IMR-90 (cell line): ENCODE data around the gene ARMH1. TPM values are rescaled to one million over a fixed set of nuclear protein-coding genes. Genes with fewer than 3 reads are reported as not detected.
A peak's percentile ranks its signal among the peaks of the same experiment; 100 is the strongest.

Experiments
- ATAC-seq: fragments of 200-7000 bp; cut with Tn5 transposase; 2 replicates; pipeline ENCODE4 v1.9.1; 2020; ENCODE audit warnings: low read depth, mild to moderate bottlenecking, moderate library complexity
- BruUV-seq: library from RNA; stranded (reverse); fragments of 400-500 nt; replicated peaks from 2 replicates; lab custom pipeline; 2021; lab: Mats Ljungman, UMichigan
- CTCF ChIA-PET: fragments of 300-600 bp; formaldehyde crosslinking; extraction: SDS; loops from one replicate; lab custom pipeline; 2021; ENCODE audit warnings: antibody characterized with exemption; lab: Yijun Ruan, JAX
- POLR2A ChIA-PET: fragments of 300-600 bp; sonication (Branson Sonifier 250); formaldehyde crosslinking; loops from one replicate; lab custom pipeline; 2022; ENCODE audit warnings: antibody characterized with exemption; ENCODE audit not compliant: unreplicated experiment; lab: Charles Lee
- DNase-seq: peaks from one replicate; pipeline ENCODE4 v3.0.0; 2013
- H2AFZ ChIP-seq: replicated peaks from 2 replicates; pipeline ENCODE3; 2013; ENCODE audit warnings: low read length, mild to moderate bottlenecking; ENCODE audit not compliant: poor library complexity
- H2AK5ac ChIP-seq: 2 replicates; pipeline ENCODE4 v1.6.1; 2013; ENCODE audit warnings: low read depth, low read length, inconsistent platforms
- H2AK9ac ChIP-seq: replicated peaks from 2 replicates; pipeline ENCODE3; 2013; ENCODE audit warnings: mild to moderate bottlenecking, low read depth, low read length, moderate library complexity; ENCODE audit not compliant: poor library complexity
- H2BK120ac ChIP-seq: 2 replicates; pipeline ENCODE4 v1.6.1; 2013; ENCODE audit warnings: low read depth, low read length, inconsistent platforms
- H2BK15ac ChIP-seq: 3 replicates; pipeline ENCODE4 v1.6.1; 2013; ENCODE audit warnings: low read depth, low read length, inconsistent platforms
- H2BK20ac ChIP-seq: 2 replicates; pipeline ENCODE4 v1.6.1; 2013; ENCODE audit warnings: low read depth, mild to moderate bottlenecking, inconsistent platforms, low read length, moderate library complexity
- H2BK5ac ChIP-seq: 2 replicates; pipeline ENCODE4 v1.6.1; 2013; ENCODE audit warnings: mild to moderate bottlenecking, low read depth, low read length, inconsistent platforms; ENCODE audit not compliant: poor library complexity, severe bottlenecking
- H3K14ac ChIP-seq: replicated peaks from 2 replicates; pipeline ENCODE4 v1.6.1; 2013; ENCODE audit warnings: low read depth, low read length, inconsistent platforms
- H3K18ac ChIP-seq: 2 replicates; pipeline ENCODE4 v1.6.1; 2013; ENCODE audit warnings: low read depth, low read length, control low read depth
- H3K23ac ChIP-seq: 2 replicates; pipeline ENCODE4 v1.6.1; 2013; ENCODE audit warnings: low read depth, low read length, inconsistent platforms
- H3K27ac ChIP-seq: 2 replicates; pipeline ENCODE4 v1.5.1; 2013; ENCODE audit warnings: mild to moderate bottlenecking, control low read depth, low read length; ENCODE audit not compliant: insufficient read depth
- H3K27me3 ChIP-seq: 2 replicates; pipeline ENCODE4 v1.6.1; 2013; ENCODE audit warnings: low read length; ENCODE audit not compliant: control insufficient read depth, insufficient read depth
- H3K36me3 ChIP-seq: 2 replicates; pipeline ENCODE4 v1.6.1; 2013; ENCODE audit warnings: low read length, mixed read lengths; ENCODE audit not compliant: control insufficient read depth, insufficient read depth
- H3K4ac ChIP-seq: 2 replicates; pipeline ENCODE4 v1.6.1; 2013; ENCODE audit warnings: low read depth, low read length, inconsistent platforms
- H3K4me1 ChIP-seq: 2 replicates; pipeline ENCODE4 v1.6.1; 2013; ENCODE audit warnings: low read length, mixed read lengths; ENCODE audit not compliant: control insufficient read depth, insufficient read depth
- H3K4me2 ChIP-seq: 2 replicates; pipeline ENCODE4 v1.6.1; 2013; ENCODE audit warnings: low read depth, mild to moderate bottlenecking, control low read depth, low read length, moderate library complexity
- H3K4me3 ChIP-seq: 2 replicates; pipeline ENCODE4 v1.5.1; 2013; ENCODE audit warnings: low read depth, mild to moderate bottlenecking, control low read depth, low read length, moderate library complexity; ENCODE audit not compliant: insufficient read depth
- H3K56ac ChIP-seq: 2 replicates; pipeline ENCODE4 v1.6.1; 2013; ENCODE audit warnings: low read length, inconsistent platforms; ENCODE audit not compliant: insufficient read depth; ENCODE audit errors: extremely low read depth
- H3K79me1 ChIP-seq, 2 experiments: 2 replicates each; pipeline ENCODE4 v1.6.1; 2013; ENCODE audit warnings: low read length in 2 of 2, inconsistent platforms in 1 of 2, low read depth in 1 of 2
- H3K9ac ChIP-seq: 2 replicates; pipeline ENCODE4 v1.6.1; 2013; ENCODE audit warnings: low read depth, low read length, control low read depth
- H3K9me1 ChIP-seq: 2 replicates; pipeline ENCODE4 v1.6.1; 2013; ENCODE audit warnings: low read length, inconsistent platforms; ENCODE audit not compliant: insufficient read depth
- H3K9me3 ChIP-seq: 2 replicates; pipeline ENCODE4 v1.6.1; 2013; ENCODE audit warnings: low read length; ENCODE audit not compliant: control insufficient read depth, insufficient read depth
- H4K20me1 ChIP-seq: 2 replicates; pipeline ENCODE4 v1.6.1; 2013; ENCODE audit warnings: low read length, inconsistent platforms; ENCODE audit not compliant: insufficient read depth
- H4K5ac ChIP-seq: 2 replicates; pipeline ENCODE4 v1.6.1; 2013; ENCODE audit warnings: mild to moderate bottlenecking, low read depth, low read length, control low read depth
- H4K8ac ChIP-seq, 2 experiments: 2 replicates each; pipeline ENCODE4 v1.6.1; 2013; ENCODE audit warnings: low read depth in 2 of 2, low read length in 2 of 2, control low read depth in 1 of 2, inconsistent platforms in 1 of 2
- H4K91ac ChIP-seq: 2 replicates; pipeline ENCODE4 v1.6.1; 2013; ENCODE audit warnings: low read depth, low read length, inconsistent platforms; ENCODE audit not compliant: insufficient read depth
- CEBPB ChIP-seq: IDR thresholded peaks from 2 replicates; pipeline ENCODE4 v1.6.1; 2012; ENCODE audit warnings: low read depth, low read length, improper control_type of control experiment
- MXI1 ChIP-seq: IDR thresholded peaks from 2 replicates; pipeline ENCODE4 v1.6.1; 2012; ENCODE audit warnings: low read depth, mild to moderate bottlenecking, low read length, moderate library complexity, borderline replicate concordance
- POLR2A ChIP-seq: IDR thresholded peaks from 2 replicates; pipeline ENCODE4 v1.6.1; 2012; ENCODE audit warnings: mild to moderate bottlenecking, low read depth, low read length
- RAD21 ChIP-seq: IDR thresholded peaks from 2 replicates; pipeline ENCODE4 v1.6.1; 2012; ENCODE audit warnings: low read length, improper control_type of control experiment
- RCOR1 ChIP-seq: IDR thresholded peaks from 2 replicates; pipeline ENCODE4 v1.6.1; 2012; ENCODE audit warnings: mild to moderate bottlenecking, low read length, improper control_type of control experiment; ENCODE audit not compliant: insufficient replicate concordance
- RFX5 ChIP-seq: IDR thresholded peaks from 2 replicates; pipeline ENCODE4 v1.8.0; 2012; ENCODE audit warnings: low read depth, mild to moderate bottlenecking, low read length, moderate library complexity
- SMC3 ChIP-seq: fragments of 150-350 bp; IDR thresholded peaks from 2 replicates; pipeline ENCODE4 v1.6.1; 2016; ENCODE audit warnings: low read depth, mild to moderate bottlenecking, antibody characterized with exemption, low read length, moderate library complexity
- WGBS, 2 experiments: methylation state at CpG; one replicate each; pipeline versions ENCODE4 v1.1.5 to v1.1.7; 2013; ENCODE audit warnings: missing lambda C conversion rate in 2 of 2; ENCODE audit not compliant: insufficient read length in 1 of 2; ENCODE audit errors: extremely low coverage in 2 of 2; 5-methylcytosine and 5-hydroxymethylcytosine counted together
- dilution Hi-C: fragments of 300-500 bp; cut with HindIII; formaldehyde crosslinking; loops from one replicate; pipeline ENCODE4 v1.14.3; 2018; ENCODE audit warnings: low sequenced_read_pairs; ENCODE audit not compliant: unreplicated experiment
- in situ Hi-C: fragments of 300-500 bp; cut with MboI; formaldehyde crosslinking; loops from 3 replicates; pipeline ENCODE4 v1.14.3; 2019; ENCODE audit warnings: low sequenced_read_pairs, inconsistent platforms, mixed read lengths
- intact Hi-C: fragments of 100-400 bp; cut with micrococcal nuclease; formaldehyde crosslinking; loops from 2 replicates; pipeline ENCODE4 v1.10.0; 2022
- polyA plus RNA-seq, 3 experiments: library from polyadenylated mRNA; depleted of rRNA; stranded (reverse); fragments of >200 nt; gene quantifications; 2 replicates each; pipeline ENCODE4 v1.2.3, GENCODE V29; 2012; ENCODE audit warnings: low replicate concordance in 1 of 3
- total RNA-seq: library from RNA; depleted of rRNA; stranded (reverse); fragments of >200 nt; gene quantifications from 2 replicates; pipeline ENCODE4 v1.2.3, GENCODE V29; 2012
- TF ChIP-seq, protein P1 (sequence below): conservative IDR thresholded peaks from 2 replicates; pipeline ENCODE4 v1.5.1; 2012; ENCODE audit warnings: mild to moderate bottlenecking, low read depth, low read length, improper control_type of control experiment
- TF ChIP-seq, protein P2 (sequence below): fragments of 150-350 bp; IDR thresholded peaks from 2 replicates; pipeline ENCODE4 v1.6.1; 2017; ENCODE audit warnings: mild to moderate bottlenecking, antibody characterized with exemption, low read length, low read depth

The ARMH1 gene
- total and polyA plus RNA-seq, 2 of the 4 experiments (the other 2 are of a cell fraction) = 0.36 to 0.72 TPM

DNA sequence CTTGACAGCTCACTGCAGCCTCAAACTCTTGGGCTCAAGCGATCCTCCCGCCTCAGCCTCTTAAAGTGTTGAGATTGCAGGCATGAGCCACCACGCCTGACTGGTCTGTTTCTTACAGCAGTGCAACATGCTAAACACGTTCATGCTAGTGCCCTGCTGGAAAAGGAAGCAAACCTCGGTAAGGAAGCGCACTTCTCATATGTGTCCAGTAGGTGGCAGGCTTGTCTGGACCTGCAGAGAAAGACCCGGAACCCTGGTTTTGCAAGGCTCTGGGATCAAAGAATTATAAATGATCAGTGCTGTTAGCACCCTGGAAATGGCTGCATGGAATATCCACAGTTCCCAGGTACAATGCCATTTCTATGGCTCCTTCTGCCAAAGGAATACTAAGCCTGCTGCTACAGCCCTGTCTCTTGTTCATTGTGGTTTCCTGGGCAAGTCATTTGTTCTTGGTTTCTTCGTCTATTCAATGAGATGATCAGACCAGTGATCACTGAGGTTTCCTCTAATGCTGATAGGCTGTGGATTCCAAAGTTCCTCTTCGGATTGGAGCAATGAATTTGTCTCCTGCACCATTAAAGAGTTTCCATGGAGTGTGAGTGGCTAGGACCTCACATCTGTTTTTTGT is 40.5 kb downstream of the ARMH1 start:
- intact Hi-C loops (loop anchor here (5.0 kb wide), 1 partner anchor 587 kb away; no protein-coding TSS in a partner anchor), dilution Hi-C loops (no loop called here), in situ Hi-C loops (no loop called here)
- Histone ChIP-seq H3K27me3 (peaks cover 2% of the 10 kb centered on the region; the same call in 1 of the 2 replicates), H2AFZ (peak overlapping the region; percentile 91), H3K56ac (no peak overlapping the region), H2BK15ac (no peak overlapping the region), H3K36me3 (no peaks in the 10 kb centered on the region), H4K5ac (no peak overlapping the region), H2BK5ac (no peak overlapping the region), H3K18ac (no peak overlapping the region), H3K4me2 (no peak overlapping the region), H3K14ac (no peak overlapping the region), H2BK120ac (no peak overlapping the region), H3K4me1 (peaks cover 5% of the 10 kb centered on the region), H2BK20ac (no peak overlapping the region), H3K9me3 (no peaks in the 10 kb centered on the region), H2AK9ac (peak overlapping the region; percentile 57), H3K4me3 (no peak overlapping the region), H3K79me1 (no peaks in the 10 kb centered on the region; a peak in 1 of 4 replicates), H3K4ac (0 out of 2 replicates have a peak overlapping the region, but pooled peaks have one; percentile 34), H3K23ac (no peak overlapping the region), H2AK5ac (no peak overlapping the region), H4K20me1 (no peaks in the 10 kb centered on the region), H3K9ac (no peak overlapping the region), H4K91ac (no peak overlapping the region), H3K9me1 (no peaks in the 10 kb centered on the region; the same call in 1 of the 2 replicates), H3K27ac (no peak overlapping the region), H4K8ac (no peak overlapping the region)
- WGBS, 2 experiments = 16% methylated on average over 8 of the region's 9 CpGs; no CpG with 5 or more reads in 1 of the 2 experiments
- ChIA-PET CTCF (interaction anchor here (0.6 kb wide), 1 partner anchor 103 kb away, joined by 3 read pairs; no protein-coding TSS in a partner anchor), POLR2A (interaction anchor here (0.6 kb wide), 1 partner anchor 11 kb away, joined by 4 read pairs; no protein-coding TSS in a partner anchor)
- peak; percentile 95 for ATAC-seq
- no peak for TF ChIP-seq POLR2A
- no peak for TF ChIP-seq MXI1
- peak; percentile 76 for TF ChIP-seq RAD21
- TF ChIP-seq CEBPB = no peak
- TF ChIP-seq, protein P1, sequence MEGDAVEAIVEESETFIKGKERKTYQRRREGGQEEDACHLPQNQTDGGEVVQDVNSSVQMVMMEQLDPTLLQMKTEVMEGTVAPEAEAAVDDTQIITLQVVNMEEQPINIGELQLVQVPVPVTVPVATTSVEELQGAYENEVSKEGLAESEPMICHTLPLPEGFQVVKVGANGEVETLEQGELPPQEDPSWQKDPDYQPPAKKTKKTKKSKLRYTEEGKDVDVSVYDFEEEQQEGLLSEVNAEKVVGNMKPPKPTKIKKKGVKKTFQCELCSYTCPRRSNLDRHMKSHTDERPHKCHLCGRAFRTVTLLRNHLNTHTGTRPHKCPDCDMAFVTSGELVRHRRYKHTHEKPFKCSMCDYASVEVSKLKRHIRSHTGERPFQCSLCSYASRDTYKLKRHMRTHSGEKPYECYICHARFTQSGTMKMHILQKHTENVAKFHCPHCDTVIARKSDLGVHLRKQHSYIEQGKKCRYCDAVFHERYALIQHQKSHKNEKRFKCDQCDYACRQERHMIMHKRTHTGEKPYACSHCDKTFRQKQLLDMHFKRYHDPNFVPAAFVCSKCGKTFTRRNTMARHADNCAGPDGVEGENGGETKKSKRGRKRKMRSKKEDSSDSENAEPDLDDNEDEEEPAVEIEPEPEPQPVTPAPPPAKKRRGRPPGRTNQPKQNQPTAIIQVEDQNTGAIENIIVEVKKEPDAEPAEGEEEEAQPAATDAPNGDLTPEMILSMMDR = peak; percentile 84
- TF ChIP-seq SMC3 = peak; percentile 49
- TF ChIP-seq, protein P2, sequence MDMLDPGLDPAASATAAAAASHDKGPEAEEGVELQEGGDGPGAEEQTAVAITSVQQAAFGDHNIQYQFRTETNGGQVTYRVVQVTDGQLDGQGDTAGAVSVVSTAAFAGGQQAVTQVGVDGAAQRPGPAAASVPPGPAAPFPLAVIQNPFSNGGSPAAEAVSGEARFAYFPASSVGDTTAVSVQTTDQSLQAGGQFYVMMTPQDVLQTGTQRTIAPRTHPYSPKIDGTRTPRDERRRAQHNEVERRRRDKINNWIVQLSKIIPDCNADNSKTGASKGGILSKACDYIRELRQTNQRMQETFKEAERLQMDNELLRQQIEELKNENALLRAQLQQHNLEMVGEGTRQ = no peak
- no peak for TF ChIP-seq RCOR1
- TF ChIP-seq RFX5 = no peak
- no TSS peak for BruUV-seq
- DNase-seq = peak; percentile 73
